Prostate gland (tissue), 2 donors: ENCODE measurements around the gene QRICH2.

Experiments used
- POLR2AphosphoS5 ChIP-seq: sonication (generic); formaldehyde crosslinking; IDR thresholded peaks from one replicate; pipeline ENCODE4 v1.6.1; 2017; ENCODE audit warnings: antibody characterized with exemption
- TF ChIP-seq, protein P1 (sequence below), 4 experiments: fragments of 200-600 bp in 2 of 4; fragments of 450-650 bp in 2 of 4; sonication (generic) in 2 of 4; IDR thresholded peaks; 1 replicate in 3 of 4; 2 replicates in 1 of 4; pipeline ENCODE4 v1.5.1; 2016 to 2019; ENCODE audit warnings: antibody characterized with exemption in 4 of 4, mild to moderate bottlenecking in 2 of 4, moderate library complexity in 2 of 4

DNA sequence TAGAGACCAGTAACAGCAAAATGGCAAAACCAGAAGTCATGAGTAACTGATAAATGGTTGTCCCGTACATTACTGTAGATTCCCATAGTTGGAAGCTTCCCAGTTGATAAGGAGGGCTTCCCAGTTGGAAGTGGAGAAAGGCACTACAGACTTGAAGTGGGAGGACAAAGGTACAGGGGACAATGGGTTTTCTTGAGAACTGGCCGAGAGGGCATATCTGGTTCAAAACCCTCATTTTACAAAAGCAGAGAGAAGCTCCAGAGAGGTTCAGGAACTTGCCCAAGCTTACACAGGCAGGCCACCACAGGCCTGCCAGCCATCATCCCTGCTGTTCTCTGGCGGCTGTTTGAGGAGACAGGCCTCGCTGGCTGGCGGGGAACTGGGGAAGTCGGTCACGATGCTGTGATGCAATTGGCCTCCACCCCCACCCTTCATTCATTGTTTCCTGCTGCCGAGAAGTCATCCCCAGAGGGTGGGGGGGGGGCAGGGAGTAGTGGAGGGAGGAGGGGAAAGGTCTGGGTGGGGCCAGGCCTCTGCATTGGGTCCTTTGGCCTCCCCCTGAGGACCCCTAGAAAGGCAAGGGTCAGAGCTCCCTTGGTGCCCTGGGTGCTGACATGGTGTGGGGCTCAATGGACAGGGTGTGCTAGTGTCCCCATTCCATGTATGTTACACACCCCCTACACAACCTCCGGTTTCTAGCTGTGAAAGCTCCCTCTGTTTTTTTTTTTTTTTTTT, 39.9 kb downstream of the QRICH2 start:
- TF ChIP-seq, protein P1, sequence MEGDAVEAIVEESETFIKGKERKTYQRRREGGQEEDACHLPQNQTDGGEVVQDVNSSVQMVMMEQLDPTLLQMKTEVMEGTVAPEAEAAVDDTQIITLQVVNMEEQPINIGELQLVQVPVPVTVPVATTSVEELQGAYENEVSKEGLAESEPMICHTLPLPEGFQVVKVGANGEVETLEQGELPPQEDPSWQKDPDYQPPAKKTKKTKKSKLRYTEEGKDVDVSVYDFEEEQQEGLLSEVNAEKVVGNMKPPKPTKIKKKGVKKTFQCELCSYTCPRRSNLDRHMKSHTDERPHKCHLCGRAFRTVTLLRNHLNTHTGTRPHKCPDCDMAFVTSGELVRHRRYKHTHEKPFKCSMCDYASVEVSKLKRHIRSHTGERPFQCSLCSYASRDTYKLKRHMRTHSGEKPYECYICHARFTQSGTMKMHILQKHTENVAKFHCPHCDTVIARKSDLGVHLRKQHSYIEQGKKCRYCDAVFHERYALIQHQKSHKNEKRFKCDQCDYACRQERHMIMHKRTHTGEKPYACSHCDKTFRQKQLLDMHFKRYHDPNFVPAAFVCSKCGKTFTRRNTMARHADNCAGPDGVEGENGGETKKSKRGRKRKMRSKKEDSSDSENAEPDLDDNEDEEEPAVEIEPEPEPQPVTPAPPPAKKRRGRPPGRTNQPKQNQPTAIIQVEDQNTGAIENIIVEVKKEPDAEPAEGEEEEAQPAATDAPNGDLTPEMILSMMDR (IDR thresholded peaks at IDR 0.05) = no peak
- TF ChIP-seq POLR2AphosphoS5 = peak; percentile 79
